ENCODE data around the gene MYLK4. TPM values are rescaled to one million over a fixed set of nuclear protein-coding genes. Genes with fewer than 3 reads are reported as not detected.

Gene MYLK4
- polyA plus RNA-seq, 3 donors, result 0.04 to 0.45 (median 0.08) TPM

DNA sequence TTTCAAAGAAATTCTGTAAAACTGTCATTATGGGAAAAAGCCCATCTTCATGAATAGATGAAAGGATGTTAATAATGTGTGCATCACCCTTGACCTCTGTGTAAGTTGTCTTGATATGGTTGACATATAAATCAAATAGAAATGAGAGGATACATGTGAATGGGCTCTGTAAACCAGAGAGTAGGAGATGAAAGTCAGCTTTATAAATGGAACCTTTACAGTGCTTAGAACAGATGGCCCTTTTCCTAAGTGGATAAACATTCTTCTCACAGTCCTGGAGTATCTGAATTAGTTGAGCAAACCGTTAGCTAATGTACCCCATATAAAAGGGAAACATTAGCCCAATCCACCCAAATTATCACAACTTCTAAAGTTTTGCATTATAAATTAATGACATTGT lies 57.5 kb downstream of the MYLK4 start:
- H3K4me3 Mint-ChIP-seq, result no peak overlapping the region
- no peak overlapping the region for H3K4me2 ChIP-seq (replicated peaks; ENCODE audit: extremely low read depth, low read length, poor library complexity, severe bottlenecking)
- H3K27me3 ChIP-seq (ENCODE audit: control insufficient read depth in 2 of 2, insufficient read depth in 2 of 2, low read length in 2 of 2), result no peaks in the 10 kb centered on the region
- no peak overlapping the region for H3K27ac Mint-ChIP-seq
- H3K4me3 ChIP-seq (replicated peaks in 1 of 3; ENCODE audit: low read depth in 2 of 3, low read length in 3 of 3), result no peak overlapping the region
- H2AFZ ChIP-seq (ENCODE audit: insufficient read depth, low read depth, low read length, poor library complexity, severe bottlenecking), result no peak overlapping the region
- H3K36me3 ChIP-seq (replicated peaks in 1 of 2; ENCODE audit: control insufficient read depth in 1 of 2, insufficient read depth in 2 of 2, low read length in 2 of 2), result no peaks in the 10 kb centered on the region
- no peaks in the 10 kb centered on the region for H3K9me3 ChIP-seq (replicated peaks in 1 of 2; ENCODE audit: control insufficient read depth in 1 of 2, insufficient read depth in 1 of 2, low read length in 2 of 2)
- peaks cover 2% of the 10 kb centered on the region for H3K4me1 Mint-ChIP-seq
- H3K9ac ChIP-seq (ENCODE audit: insufficient read depth, low read length, poor library complexity, severe bottlenecking), result no peak overlapping the region
- WGBS (ENCODE audit: insufficient coverage), result no CpG with 5 or more reads among the region's 1 CpG
- no peaks in the 10 kb centered on the region for H3K36me3 Mint-ChIP-seq
- no peaks in the 10 kb centered on the region for H3K79me2 ChIP-seq (ENCODE audit: insufficient read depth, low read length)
- H3K4me1 ChIP-seq (ENCODE audit: control insufficient read depth in 1 of 2, insufficient read depth in 2 of 2, low read length in 2 of 2), result no peaks in the 10 kb centered on the region
- intact Hi-C loops (cut with micrococcal nuclease), result loop anchor here in 1 of 2 donors (5.0 kb wide), 1 partner anchor 1091 kb away; no protein-coding TSS in a partner anchor
- H3K9me3 Mint-ChIP-seq, result peaks cover 0 to 3% (median 0%) of the 10 kb centered on the region in 7 donors
- DNase-seq, result no peak
- H3K27ac ChIP-seq (ENCODE audit: low read depth in 1 of 2, low read length in 2 of 2), result no peak overlapping the region
- H4K20me1 ChIP-seq (ENCODE audit: insufficient read depth, low read length), result no peaks in the 10 kb centered on the region
- TF ChIP-seq, protein P1, sequence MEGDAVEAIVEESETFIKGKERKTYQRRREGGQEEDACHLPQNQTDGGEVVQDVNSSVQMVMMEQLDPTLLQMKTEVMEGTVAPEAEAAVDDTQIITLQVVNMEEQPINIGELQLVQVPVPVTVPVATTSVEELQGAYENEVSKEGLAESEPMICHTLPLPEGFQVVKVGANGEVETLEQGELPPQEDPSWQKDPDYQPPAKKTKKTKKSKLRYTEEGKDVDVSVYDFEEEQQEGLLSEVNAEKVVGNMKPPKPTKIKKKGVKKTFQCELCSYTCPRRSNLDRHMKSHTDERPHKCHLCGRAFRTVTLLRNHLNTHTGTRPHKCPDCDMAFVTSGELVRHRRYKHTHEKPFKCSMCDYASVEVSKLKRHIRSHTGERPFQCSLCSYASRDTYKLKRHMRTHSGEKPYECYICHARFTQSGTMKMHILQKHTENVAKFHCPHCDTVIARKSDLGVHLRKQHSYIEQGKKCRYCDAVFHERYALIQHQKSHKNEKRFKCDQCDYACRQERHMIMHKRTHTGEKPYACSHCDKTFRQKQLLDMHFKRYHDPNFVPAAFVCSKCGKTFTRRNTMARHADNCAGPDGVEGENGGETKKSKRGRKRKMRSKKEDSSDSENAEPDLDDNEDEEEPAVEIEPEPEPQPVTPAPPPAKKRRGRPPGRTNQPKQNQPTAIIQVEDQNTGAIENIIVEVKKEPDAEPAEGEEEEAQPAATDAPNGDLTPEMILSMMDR (IDR thresholded peaks at IDR 0.05), result no peak
- peaks cover 0 to 5% (median 0%) of the 10 kb centered on the region in 3 donors for H3K27me3 Mint-ChIP-seq (ENCODE audit: low read depth in 3 of 3)

DNA sequence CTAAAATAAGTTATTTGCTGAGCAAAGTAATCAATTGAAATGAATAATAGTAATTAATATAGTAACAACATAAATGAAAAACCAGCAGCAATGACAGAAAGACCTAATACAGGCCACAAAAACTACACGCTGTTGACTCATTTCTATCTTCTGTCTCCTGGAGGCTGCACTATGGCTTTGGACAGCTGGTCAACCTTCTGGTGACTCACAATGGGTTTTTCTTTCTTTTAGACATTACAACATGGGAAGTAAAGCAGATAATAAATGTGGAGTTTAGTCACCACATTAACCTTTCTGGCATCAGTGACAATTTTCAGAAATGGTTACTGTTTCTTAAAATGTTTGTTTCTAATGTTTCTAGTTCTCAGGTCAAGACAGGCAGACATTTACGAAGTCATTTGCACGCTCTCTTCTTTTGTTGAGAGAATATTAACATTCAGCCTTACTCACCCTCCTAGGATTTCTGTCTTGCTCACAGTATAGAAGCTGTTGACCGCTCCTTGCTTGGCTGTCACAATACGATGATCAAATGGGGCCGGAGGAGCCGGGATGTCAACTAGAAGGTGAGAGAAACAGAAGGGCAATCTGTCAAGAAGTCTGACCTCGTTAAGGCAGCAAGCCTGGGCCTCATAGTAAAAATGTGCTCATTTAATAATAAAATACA lies 62.2 kb downstream of the MYLK4 start:
- H3K9ac ChIP-seq (ENCODE audit: insufficient read depth, low read length, poor library complexity, severe bottlenecking), result no peak overlapping the region
- no peaks in the 10 kb centered on the region for H3K4me1 ChIP-seq (ENCODE audit: control insufficient read depth in 1 of 2, insufficient read depth in 2 of 2, low read length in 2 of 2)
- Mint-ChIP-seq H3K27ac (no peak overlapping the region), H3K27me3 (ENCODE audit: low read depth in 3 of 3) (peaks cover 0 to 3% (median 1%) of the 10 kb centered on the region in 3 donors), H3K36me3 (no peaks in the 10 kb centered on the region), H3K9me3 (peaks cover 0 to 5% (median 0%) of the 10 kb centered on the region in 7 donors), H3K4me3 (no peak overlapping the region), H3K4me1 (peaks cover 6% of the 10 kb centered on the region)
- no peak overlapping the region for H2AFZ ChIP-seq (ENCODE audit: insufficient read depth, low read depth, low read length, poor library complexity, severe bottlenecking)
- H3K4me3 ChIP-seq (replicated peaks in 1 of 3; ENCODE audit: low read depth in 2 of 3, low read length in 3 of 3), result no peak overlapping the region
- H3K27ac ChIP-seq (ENCODE audit: low read depth in 1 of 2, low read length in 2 of 2), result no peak overlapping the region
- H4K20me1 ChIP-seq (ENCODE audit: insufficient read depth, low read length), result no peaks in the 10 kb centered on the region
- H3K27me3 ChIP-seq (ENCODE audit: control insufficient read depth in 2 of 2, insufficient read depth in 2 of 2, low read length in 2 of 2), result no peaks in the 10 kb centered on the region
- H3K79me2 ChIP-seq (ENCODE audit: insufficient read depth, low read length), result no peaks in the 10 kb centered on the region
- WGBS (ENCODE audit: insufficient coverage), result 96% methylated on average over 4 of the region's 8 CpGs
- H3K4me2 ChIP-seq (replicated peaks; ENCODE audit: extremely low read depth, low read length, poor library complexity, severe bottlenecking), result no peak overlapping the region
- H3K9me3 ChIP-seq (replicated peaks in 1 of 2; ENCODE audit: control insufficient read depth in 1 of 2, insufficient read depth in 1 of 2, low read length in 2 of 2), result no peaks in the 10 kb centered on the region
- H3K36me3 ChIP-seq (replicated peaks in 1 of 2; ENCODE audit: control insufficient read depth in 1 of 2, insufficient read depth in 2 of 2, low read length in 2 of 2), result no peaks in the 10 kb centered on the region
- intact Hi-C loops (cut with micrococcal nuclease), result no loop called here
- peak; percentile 29 to 79 (median 49) for DNase-seq
- TF ChIP-seq, protein P1 (IDR thresholded peaks at IDR 0.05), result no peak
